ENCODE data around the gene ASPDH.
A peak's percentile ranks its signal among the peaks of the same experiment; 100 is the strongest.

The ASPDH gene

DNA sequence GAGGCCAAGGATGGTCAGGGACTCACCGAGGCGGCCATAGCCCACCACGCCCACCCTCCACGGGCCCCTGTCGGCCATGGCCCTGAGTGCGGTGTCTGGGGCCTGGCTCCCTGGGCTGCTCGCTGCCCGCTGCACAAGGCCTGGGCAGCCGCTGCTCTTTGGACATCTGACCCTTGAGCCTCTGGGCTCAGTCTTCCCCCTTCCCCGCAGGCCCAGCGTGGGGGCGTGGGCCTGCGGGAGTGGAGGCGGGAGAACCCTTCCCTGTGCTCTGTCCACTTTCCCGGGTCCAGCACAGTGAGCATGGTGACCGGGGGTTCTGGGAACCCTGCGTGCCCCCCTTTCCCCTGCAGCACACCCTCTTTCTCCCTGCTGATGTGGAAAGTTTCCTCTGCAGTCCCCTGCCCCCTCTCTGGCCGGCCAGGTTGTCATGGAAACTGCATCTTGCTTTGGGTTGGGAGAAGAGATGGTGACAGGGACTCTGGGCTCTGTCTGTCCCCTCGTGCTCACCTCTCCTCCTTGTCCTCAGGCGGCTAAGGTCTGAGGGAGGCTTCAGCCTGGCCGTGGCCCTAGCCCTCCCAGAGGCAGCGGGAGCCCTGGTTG is at the start of gene ASPDH:
TSS of gene ASPDH (minus strand) at position 168 of the 600 bp plus-strand sequence. CDS start at position 78, 90 bp downstream.
- no peak within 1 kb of the TSS for H3K4me3 ChIP-seq (ENCODE audit: low read length)
- TF ChIP-seq ZNF274 (IDR thresholded peaks at IDR 0.05; ENCODE audit: low read depth, low read length) = no peak

DNA sequence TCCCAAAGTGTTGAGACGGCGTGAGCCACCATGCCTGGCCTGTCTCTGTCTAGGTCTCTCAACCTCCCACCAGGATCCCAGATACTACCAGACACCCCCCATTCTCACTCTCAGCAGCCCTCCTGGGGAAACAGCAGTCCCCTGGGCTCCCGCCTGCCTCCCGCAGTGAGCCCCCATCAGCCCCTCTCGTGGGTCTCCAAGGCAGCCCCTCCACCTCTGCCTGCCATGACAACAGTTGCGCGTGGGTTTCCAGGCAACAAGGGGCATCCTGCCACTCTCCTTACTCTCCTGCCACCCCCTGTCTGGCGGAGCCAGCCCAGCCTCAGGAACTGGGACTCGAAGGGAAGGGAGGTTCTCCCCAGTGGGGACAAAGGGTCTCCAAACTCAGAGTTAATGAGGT is 49.3 kb upstream of the ASPDH start:
- no peak for TF ChIP-seq ZNF274 (IDR thresholded peaks at IDR 0.05; ENCODE audit: low read depth, low read length)
- H3K4me3 ChIP-seq (ENCODE audit: low read length) = no peak overlapping the region

DNA sequence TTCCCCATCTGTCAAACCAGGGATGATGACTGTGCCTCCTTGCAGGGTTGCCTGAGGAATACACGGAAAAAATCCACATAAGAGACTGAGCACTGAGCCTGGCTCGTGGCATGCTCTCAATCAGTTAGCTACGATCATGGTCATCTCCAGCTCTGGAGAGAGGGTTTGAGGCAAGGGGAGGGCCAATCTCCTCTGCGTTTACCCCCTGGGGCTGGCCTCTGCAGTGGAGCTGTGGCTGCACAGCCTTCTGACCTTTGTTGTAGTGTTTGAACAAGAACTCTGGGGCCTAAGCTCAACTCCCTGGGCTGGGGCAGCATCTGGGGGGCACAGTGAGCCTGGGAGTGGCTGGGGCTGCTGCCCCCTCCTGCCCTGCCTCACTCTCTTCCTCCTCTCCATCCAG is 48.6 kb upstream of the ASPDH start:
- TF ChIP-seq ZNF274 (IDR thresholded peaks at IDR 0.05; ENCODE audit: low read depth, low read length) = no peak

DNA sequence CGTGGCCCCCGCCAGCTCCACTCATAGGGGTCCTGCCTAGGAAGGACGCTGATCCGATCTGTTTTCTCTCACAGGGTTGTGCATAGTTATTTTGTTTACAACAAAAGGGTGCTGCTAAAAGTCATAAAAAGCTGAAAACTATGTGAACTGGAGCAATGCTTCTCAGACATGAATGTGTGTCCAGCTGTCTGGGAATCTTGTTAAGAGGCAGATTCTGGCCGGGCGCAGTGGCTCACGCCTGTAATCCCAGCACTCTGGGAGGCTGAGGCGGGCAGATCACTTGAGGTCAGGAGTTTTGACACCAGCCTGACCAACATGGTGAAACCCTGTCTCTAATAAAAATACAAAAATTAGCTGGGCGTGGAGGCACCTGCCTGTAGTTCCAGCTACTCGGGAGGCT is 45.9 kb upstream of the ASPDH start:
- no peak overlapping the region for H3K4me3 ChIP-seq (ENCODE audit: low read length)
- TF ChIP-seq ZNF274 (IDR thresholded peaks at IDR 0.05; ENCODE audit: low read depth, low read length) = no peak

More for the DNA sequence above, 48.6 kb upstream of the ASPDH start:
- no peak overlapping the region for H3K4me3 ChIP-seq (ENCODE audit: low read length)

DNA sequence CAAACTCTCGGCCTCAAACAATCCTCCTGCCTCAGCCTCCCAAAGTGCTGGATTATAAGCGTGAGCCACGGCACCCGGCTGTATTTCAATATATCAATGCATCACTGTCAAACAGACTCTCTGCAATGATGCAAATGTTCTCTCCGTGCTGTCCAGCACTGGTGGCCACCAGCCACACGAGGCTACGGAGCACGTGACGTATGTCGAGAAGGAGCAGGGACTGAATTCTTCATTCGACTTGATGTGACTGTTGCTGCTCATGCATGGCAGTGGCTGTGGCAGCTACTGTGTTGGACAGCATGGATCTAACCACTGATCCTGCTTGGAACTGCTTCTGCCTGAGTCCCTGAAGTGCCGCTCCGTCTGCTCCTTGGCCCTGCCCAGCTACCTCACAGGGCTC is 44.7 kb upstream of the ASPDH start:
- no peak overlapping the region for H3K4me3 ChIP-seq (ENCODE audit: low read length)
- TF ChIP-seq ZNF274 (IDR thresholded peaks at IDR 0.05; ENCODE audit: low read depth, low read length) = no peak

DNA sequence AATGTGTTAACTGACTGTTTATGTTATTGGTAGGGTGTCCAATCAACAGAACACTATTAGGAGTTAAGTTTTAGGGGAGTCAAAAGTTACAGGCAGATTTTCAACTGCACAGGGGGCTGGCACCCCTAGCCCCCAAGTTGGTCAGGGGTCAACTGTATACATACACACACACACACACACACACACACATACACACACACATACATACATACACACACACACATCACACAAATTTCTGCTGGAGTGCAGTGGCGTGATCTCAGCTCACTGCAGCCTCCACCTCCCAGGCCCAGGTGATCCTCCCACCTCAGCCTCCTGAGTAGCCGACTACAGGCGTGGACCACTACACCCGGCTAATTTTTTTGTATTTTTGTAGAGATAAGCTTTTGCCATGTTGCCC is 44.3 kb upstream of the ASPDH start:
- TF ChIP-seq ZNF274 (IDR thresholded peaks at IDR 0.05; ENCODE audit: low read depth, low read length) = no peak
- no peak overlapping the region for H3K4me3 ChIP-seq (ENCODE audit: low read length)

DNA sequence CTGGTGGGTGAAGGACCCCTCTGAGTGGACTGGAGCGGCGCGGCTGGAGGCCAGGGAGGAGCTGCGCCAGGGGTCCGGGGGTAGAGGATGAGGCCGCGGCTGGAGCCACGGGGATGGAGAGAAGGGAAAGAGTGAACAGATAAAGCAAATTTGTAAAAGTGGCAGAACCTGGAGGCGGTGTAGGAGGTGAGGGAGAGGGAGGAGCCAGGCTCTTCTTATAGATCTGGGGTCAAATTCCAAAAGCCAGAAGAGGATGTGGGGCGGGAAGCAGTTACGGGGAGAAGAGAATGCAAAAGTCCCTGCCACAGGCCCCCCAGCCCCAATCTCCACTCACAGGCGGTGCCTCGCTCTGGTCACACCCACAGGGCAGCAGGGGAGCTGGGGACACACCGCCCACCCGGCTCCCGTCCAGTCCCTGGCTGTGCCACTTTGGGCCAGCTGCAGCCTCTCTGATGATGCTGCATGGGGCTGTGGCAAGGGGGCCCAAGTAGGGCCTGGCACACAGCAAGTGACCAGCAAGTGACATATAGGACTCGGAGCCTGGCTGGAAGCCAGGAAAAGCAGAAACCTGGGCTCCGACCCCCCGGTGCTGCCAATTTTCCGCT is 43.4 kb upstream of the ASPDH start:
- H3K4me3 ChIP-seq (ENCODE audit: low read length) = no peak overlapping the region
- TF ChIP-seq ZNF274 (IDR thresholded peaks at IDR 0.05; ENCODE audit: low read depth, low read length) = no peak

DNA sequence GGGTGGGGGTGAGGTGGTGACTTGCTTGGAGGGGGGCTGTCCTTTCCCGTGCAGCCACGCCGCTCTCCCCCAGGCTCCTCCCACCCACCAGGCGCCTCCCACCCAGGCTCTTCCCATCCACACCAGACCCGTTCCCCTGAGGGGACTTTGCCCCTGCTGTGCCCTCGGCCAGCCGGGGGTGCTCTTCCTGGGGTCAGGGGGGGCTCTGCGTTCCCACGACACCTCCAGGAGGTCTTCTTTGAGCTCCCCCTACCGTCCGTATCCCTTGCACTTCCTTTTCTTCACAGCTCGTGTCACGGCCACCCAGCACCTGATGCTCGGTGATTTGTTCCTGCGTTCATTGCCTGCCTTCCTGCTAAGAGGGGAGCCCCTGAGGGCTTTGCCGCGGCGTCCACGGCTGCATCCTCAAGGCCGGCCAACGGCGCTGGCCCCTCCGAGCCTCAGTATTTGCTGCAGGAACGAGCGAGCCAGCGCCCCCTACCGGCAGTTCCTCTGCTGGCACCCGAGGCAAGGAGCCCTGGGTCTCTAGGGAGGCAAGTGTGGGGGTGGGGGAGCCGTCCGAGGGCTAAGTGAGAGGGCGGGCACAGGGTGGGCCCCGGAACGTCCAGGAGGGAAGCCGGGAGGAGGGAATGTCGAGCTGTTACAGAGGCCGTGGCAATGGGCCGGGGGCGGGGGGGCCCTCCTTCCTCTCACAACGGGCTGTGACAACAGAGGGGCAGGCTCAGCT is 42.7 kb upstream of the ASPDH start:
- peak overlapping the region; percentile 2; the same call in 1 of the 2 replicates for H3K4me3 ChIP-seq (ENCODE audit: low read length)
- no peak for TF ChIP-seq ZNF274 (IDR thresholded peaks at IDR 0.05; ENCODE audit: low read depth, low read length)

DNA sequence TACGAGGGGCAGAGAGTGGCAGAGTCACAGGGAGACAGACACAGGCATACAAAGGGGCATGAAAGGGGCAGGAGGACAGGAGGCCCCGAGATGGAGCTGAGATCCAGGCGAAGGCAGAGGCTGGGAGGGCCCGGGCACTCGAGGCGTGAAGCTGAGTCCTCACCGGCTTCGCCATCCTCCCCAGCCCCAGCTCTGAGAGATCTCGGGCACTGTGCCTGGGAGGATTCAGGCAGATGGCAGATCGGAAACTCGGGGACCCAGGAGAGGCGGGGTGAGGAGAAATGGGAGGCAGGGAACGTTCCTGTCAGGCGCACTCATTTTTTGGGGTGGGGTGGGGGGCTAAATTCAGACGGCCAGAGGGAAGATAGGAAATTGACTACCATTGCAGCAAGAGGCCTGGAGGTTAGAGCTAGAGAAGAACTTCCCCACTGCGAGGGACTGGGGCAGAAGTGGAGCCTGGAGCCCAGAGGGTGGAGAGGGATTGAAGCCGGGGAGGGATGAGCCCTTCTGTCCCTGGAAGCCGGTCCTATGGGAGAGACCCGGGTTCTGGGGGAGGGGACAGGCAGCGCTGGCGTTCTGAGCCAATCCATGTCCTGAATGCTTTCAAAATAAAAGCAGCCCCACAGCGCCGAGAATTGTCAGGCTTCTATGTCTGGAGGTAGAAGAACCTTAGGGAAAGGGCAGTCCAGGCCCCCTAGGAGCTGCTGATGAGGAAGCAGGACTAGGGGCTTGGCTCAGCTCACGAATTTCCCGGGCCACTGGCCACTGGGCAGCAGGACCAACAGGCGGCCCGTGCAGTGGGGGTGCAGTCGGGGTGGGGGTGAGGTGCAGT is 42.0 kb upstream of the ASPDH start:
- TF ChIP-seq ZNF274 (IDR thresholded peaks at IDR 0.05; ENCODE audit: low read depth, low read length) = no peak
- no peak overlapping the region for H3K4me3 ChIP-seq (ENCODE audit: low read length)

DNA sequence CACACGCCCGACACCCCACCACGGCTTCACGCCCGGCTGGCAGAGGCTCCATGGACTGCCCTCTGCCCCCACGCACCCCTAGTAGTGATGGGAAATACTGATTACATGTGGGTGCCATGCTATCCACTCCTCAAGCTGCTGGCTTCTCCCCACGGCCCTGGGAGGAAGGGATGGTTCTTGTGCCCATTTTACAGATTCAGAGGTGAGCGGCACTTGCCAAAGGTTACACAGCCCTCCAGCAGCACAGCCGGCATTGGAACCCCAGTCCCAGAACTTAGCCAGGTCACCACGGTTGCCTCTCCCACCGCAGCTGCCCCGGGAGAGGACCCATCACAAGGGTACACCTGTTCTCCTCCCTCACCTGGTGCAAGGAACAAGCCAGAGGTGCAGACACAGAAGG is 41.3 kb upstream of the ASPDH start:
- TF ChIP-seq ZNF274 (IDR thresholded peaks at IDR 0.05; ENCODE audit: low read depth, low read length) = no peak
- H3K4me3 ChIP-seq (ENCODE audit: low read length) = no peak overlapping the region

DNA sequence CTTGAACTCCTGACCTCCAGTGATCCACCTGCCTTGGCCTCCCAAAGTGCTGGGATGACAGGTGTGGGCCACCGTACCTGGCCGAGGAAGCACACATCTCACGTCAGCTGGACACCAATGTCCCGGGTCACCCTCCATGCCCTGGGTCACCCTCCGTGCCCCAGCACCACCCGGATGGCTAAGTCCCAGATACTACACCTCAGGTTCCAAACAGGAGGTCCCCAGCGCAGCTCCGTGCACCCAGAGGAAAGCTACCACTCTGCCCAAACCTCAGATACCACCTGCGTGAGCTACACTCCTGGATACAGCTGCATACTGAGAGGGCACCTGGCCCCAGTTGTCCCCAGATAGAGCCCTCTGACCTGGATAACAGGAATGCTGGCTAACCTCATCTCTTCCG is 40.5 kb upstream of the ASPDH start:
- H3K4me3 ChIP-seq (ENCODE audit: low read length) = no peak overlapping the region
- TF ChIP-seq ZNF274 (IDR thresholded peaks at IDR 0.05; ENCODE audit: low read depth, low read length) = no peak

DNA sequence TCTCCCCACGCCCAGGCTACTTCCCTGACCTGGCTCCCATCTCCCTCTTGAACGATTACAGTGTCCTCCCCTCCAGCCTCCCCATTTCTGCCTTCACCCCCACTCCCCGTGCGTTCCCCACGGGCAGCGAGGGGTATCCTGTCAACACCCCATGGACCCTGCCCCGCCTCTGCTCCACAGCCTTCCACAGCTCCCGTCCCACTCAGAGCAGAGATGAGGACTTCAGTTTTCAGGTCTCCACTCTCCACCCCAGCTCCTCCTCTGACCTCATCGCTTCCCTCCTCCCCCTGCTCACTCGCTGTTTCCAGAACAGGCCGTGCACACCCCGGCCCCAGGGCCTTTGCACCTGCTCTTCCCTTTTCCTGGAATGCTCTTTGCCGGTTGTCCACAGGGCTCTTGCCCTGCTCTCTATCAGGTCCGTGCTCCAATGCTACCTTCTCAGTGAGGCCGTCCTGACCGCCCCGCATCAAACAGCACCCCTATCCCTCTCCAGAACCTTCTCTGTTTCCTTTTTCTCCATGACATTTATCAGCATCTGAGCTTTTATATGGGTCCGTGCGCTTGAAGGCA is 39.5 kb upstream of the ASPDH start:
- no peak for TF ChIP-seq ZNF274 (IDR thresholded peaks at IDR 0.05; ENCODE audit: low read depth, low read length)
- no peak overlapping the region for H3K4me3 ChIP-seq (ENCODE audit: low read length)

DNA sequence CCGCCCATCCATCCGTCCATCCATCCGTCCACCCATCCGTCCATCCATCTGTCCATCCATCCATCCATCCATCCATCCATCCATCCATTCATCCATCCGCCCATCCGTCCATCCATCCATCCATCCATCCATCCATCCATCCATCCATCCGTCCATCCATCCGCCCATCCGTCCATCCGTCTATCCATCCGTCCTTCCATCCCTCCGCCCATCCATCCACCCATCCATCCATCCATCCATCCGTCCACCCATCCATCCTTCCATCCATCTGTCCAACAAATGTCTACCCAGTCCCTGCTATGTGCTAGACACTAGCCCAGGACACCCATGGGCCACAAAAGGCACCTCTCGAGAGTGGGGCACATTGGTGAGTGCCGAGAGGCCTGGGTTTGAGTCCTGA is 38.8 kb upstream of the ASPDH start:
- TF ChIP-seq ZNF274 (IDR thresholded peaks at IDR 0.05; ENCODE audit: low read depth, low read length) = no peak

DNA sequence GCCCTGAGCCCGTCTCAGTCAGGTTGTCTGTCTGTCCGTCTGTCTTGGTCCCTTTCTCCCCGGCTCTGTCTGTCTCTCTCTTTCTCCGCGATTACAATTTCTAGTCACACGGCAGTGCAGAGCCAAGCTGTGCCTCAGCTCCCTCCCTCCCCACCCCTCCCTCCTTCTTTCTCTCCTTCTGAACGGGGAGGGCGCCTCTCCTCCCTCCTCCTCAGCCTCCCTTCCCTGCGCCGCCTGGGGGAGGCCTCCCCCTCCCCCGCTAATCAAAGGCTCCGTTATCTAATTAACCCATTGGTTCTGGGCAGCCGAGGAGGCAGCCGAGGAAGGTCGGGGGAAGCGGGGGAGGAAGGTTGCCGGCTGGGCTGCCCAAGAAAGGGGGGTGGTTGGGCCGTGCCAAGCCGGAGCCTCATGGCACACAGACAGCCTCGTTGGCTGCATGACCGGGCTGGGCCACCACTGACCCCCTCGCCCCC is 38.0 kb upstream of the ASPDH start:
- no peak overlapping the region for H3K4me3 ChIP-seq (ENCODE audit: low read length)
- no peak for TF ChIP-seq ZNF274 (IDR thresholded peaks at IDR 0.05; ENCODE audit: low read depth, low read length)

More for the DNA sequence above, 38.8 kb upstream of the ASPDH start:
- H3K4me3 ChIP-seq (ENCODE audit: low read length) = no peak overlapping the region

Data from GM08714 (cell line).